ENCODE measurements around the gene DDOST.

GRCh38 chr1:20658166-20658915, 2.8 kb downstream of the DDOST start:
- TF ChIP-seq POLR2A (IDR thresholded peaks at IDR 0.05), result no peak
- TF ChIP-seq CTCF (IDR thresholded peaks at IDR 0.05), result no peak
